ENCODE results near the gene SNAP25. TPM values are rescaled to one million over a fixed set of nuclear protein-coding genes. Genes with fewer than 3 reads are reported as not detected.

Gene SNAP25
- total RNA-seq, 1 experiment from 2014 or later, result not detected

- Histone ChIP-seq H3F3A (ENCODE audit: insufficient read depth, low read depth) (no peaks in the 10 kb centered on the region), H3K36me3 (ENCODE audit: low read depth) (no peaks in the 10 kb centered on the region), H3K9me2 (ENCODE audit: insufficient read depth) (no peaks in the 10 kb centered on the region), H2AFZ (no peak overlapping the region), H3K4me3 (no peak overlapping the region), H3K4me2 (no peak overlapping the region), H3K27me3 (ENCODE audit: insufficient read depth, low read depth) (no peaks in the 10 kb centered on the region), H3K79me2 (ENCODE audit: low read depth) (no peaks in the 10 kb centered on the region), H4K20me1 (ENCODE audit: insufficient read depth) (no peaks in the 10 kb centered on the region), H3K9me3 (ENCODE audit: insufficient read depth, low read depth) (no peaks in the 10 kb centered on the region; the same call in 1 of the 2 replicates), H3K4me1 (replicated peaks; ENCODE audit: insufficient read depth) (0 out of 2 replicates have a peak, but pooled peaks cover 11% of the 10 kb centered on the region), H3K27ac (no peak overlapping the region)
- DNase-seq, result no peak
- ChIA-PET POLR2A (ENCODE audit: unreplicated experiment) (no interaction called here), CTCF (no interaction called here)
- no TSS peak for BruUV-seq (replicated peaks)
- intact Hi-C loops (cut with micrococcal nuclease; ENCODE audit: unreplicated experiment), result no loop called here
- TF ChIP-seq EZH2 (IDR thresholded peaks at IDR 0.05; ENCODE audit: low read depth), result no peak
- TF ChIP-seq CTCF (conservative IDR thresholded peaks at IDR 0.05), result no peak
Measured at GRCh38 chr20:10190456-10190855, 28.2 kb upstream of the SNAP25 start.

GRCh38 chr20:10192171-10192570 is 26.5 kb upstream of the SNAP25 start:
- intact Hi-C loops (cut with micrococcal nuclease; ENCODE audit: unreplicated experiment), result no loop called here
- Histone ChIP-seq H3K36me3 (ENCODE audit: low read depth) (no peaks in the 10 kb centered on the region), H3K79me2 (ENCODE audit: low read depth) (no peaks in the 10 kb centered on the region), H3K9me3 (ENCODE audit: insufficient read depth, low read depth) (no peaks in the 10 kb centered on the region), H4K20me1 (ENCODE audit: insufficient read depth) (no peaks in the 10 kb centered on the region), H3K4me3 (no peak overlapping the region), H3K9me2 (ENCODE audit: insufficient read depth) (no peaks in the 10 kb centered on the region), H3K4me2 (no peak overlapping the region), H2AFZ (no peak overlapping the region), H3K27ac (no peak overlapping the region), H3K4me1 (replicated peaks; ENCODE audit: insufficient read depth) (no peaks in the 10 kb centered on the region), H3F3A (ENCODE audit: insufficient read depth, low read depth) (no peaks in the 10 kb centered on the region), H3K27me3 (ENCODE audit: insufficient read depth, low read depth) (no peaks in the 10 kb centered on the region)
- BruUV-seq (replicated peaks), result no TSS peak
- no peak for DNase-seq
- ChIA-PET CTCF (no interaction called here), POLR2A (ENCODE audit: unreplicated experiment) (no interaction called here)
- TF ChIP-seq EZH2 (IDR thresholded peaks at IDR 0.05; ENCODE audit: low read depth) (no peak), CTCF (conservative IDR thresholded peaks at IDR 0.05) (no peak)

DNA sequence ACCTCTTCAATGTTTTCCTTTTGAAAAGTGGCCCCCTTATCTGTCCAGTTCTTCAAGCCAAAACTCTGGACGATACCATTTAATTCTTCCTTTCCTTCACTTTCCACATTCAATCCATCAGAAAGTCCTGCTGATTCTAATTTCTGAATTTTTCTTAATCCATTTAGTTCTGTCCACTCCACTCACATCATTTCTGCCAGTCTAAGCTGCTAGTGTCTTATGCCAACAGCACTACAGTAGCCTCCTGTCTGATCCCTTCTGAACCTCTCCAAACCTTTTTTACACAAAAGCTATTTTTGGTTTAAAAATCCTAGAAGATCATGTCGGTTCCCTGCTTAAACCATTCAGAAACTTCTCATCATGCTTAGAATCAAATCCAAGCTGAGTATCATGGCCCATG is 24.5 kb upstream of the SNAP25 start:
- Histone ChIP-seq H3K27ac (no peak overlapping the region), H3K9me3 (ENCODE audit: insufficient read depth, low read depth) (no peaks in the 10 kb centered on the region), H3K36me3 (ENCODE audit: low read depth) (no peaks in the 10 kb centered on the region), H3K4me2 (no peak overlapping the region), H3K4me3 (no peak overlapping the region), H3K9me2 (ENCODE audit: insufficient read depth) (no peaks in the 10 kb centered on the region), H2AFZ (no peak overlapping the region), H3F3A (ENCODE audit: insufficient read depth, low read depth) (no peaks in the 10 kb centered on the region), H3K27me3 (ENCODE audit: insufficient read depth, low read depth) (no peaks in the 10 kb centered on the region), H3K79me2 (ENCODE audit: low read depth) (no peaks in the 10 kb centered on the region), H4K20me1 (ENCODE audit: insufficient read depth) (no peaks in the 10 kb centered on the region), H3K4me1 (replicated peaks; ENCODE audit: insufficient read depth) (no peaks in the 10 kb centered on the region)
- intact Hi-C loops (cut with micrococcal nuclease; ENCODE audit: unreplicated experiment), result no loop called here
- BruUV-seq (replicated peaks), result no TSS peak
- ChIA-PET CTCF (no interaction called here), POLR2A (ENCODE audit: unreplicated experiment) (no interaction called here)
- DNase-seq, result no peak
- no peak for TF ChIP-seq EZH2 (IDR thresholded peaks at IDR 0.05; ENCODE audit: low read depth)
- no peak for TF ChIP-seq CTCF (conservative IDR thresholded peaks at IDR 0.05)

Data from PC-9 (cell line).